OCI-LY3 (cell line): Measurements from ENCODE around the gene ACTR3.

ENCODE experiments used
- H2AFZ ChIP-seq: fragments of 200-600, 300-600 bp; shearing (Covaris generic); 2 replicates; pipeline ENCODE4 v1.6.0; 2014; ENCODE audit warnings: antibody characterized with exemption, low read depth, low read length
- H3K27ac ChIP-seq: fragments of 200-600, 300-600 bp; sonication (generic); 2 replicates; pipeline ENCODE4 v1.5.1; 2014; ENCODE audit warnings: mild to moderate bottlenecking, low read length, moderate library complexity, mixed read lengths
- H3K27me3 ChIP-seq: fragments of 200-600, 300-600 bp; sonication (generic); 2 replicates; pipeline ENCODE4 v1.6.1; 2014; ENCODE audit warnings: low read depth, low read length, mixed read lengths
- H3K36me3 ChIP-seq: fragments of 200-600, 300-600 bp; sonication (generic); replicated peaks from 2 replicates; pipeline ENCODE3; 2014; ENCODE audit warnings: low read depth, low read length, mixed read lengths
- H3K4me1 ChIP-seq: fragments of 300-600, 200-600 bp; sonication (generic); 2 replicates; pipeline ENCODE4 v1.6.1; 2014; ENCODE audit warnings: low read length, mixed read lengths
- H3K4me2 ChIP-seq: fragments of 200-600, 300-600 bp; sonication (generic); 2 replicates; pipeline ENCODE4 v1.6.1; 2014; ENCODE audit warnings: low read length, mixed read lengths
- H3K4me3 ChIP-seq: fragments of 300-600, 200-600 bp; sonication (generic); 2 replicates; pipeline ENCODE4 v1.5.1; 2014; ENCODE audit warnings: antibody characterized with exemption, mild to moderate bottlenecking, low read length, moderate library complexity
- H3K79me2 ChIP-seq: fragments of 300-600, 200-600 bp; shearing (Covaris generic); 2 replicates; pipeline ENCODE4 v1.6.1; 2014; ENCODE audit warnings: mild to moderate bottlenecking, low read length, mixed read lengths
- H3K9ac ChIP-seq: fragments of 300-600, 200-600 bp; shearing (Covaris generic); 2 replicates; pipeline ENCODE4 v1.6.0; 2014; ENCODE audit warnings: mild to moderate bottlenecking, low read length, moderate library complexity
- H3K9me3 ChIP-seq: fragments of 200-600, 300-600 bp; shearing (Covaris generic); 2 replicates; pipeline ENCODE4 v1.6.1; 2014; ENCODE audit warnings: low read length, mixed read lengths; ENCODE audit not compliant: insufficient read depth
- H4K20me1 ChIP-seq: fragments of 200-600, 300-600 bp; sonication (generic); 2 replicates; pipeline ENCODE4 v1.6.1; 2016; ENCODE audit warnings: low read length, mixed read lengths; ENCODE audit not compliant: insufficient read depth
- CTCF ChIP-seq: fragments of 200-600, 300-600 bp; sonication (generic); IDR thresholded peaks from 2 replicates; pipeline ENCODE4 v1.5.1; 2014; ENCODE audit warnings: antibody characterized with exemption, low read length, low read depth
- EZH2phosphoT487 ChIP-seq: fragments of 200-600 bp; shearing (Covaris generic); IDR thresholded peaks from 2 replicates; pipeline ENCODE4 v1.6.1; 2018; ENCODE audit warnings: antibody characterized with exemption, mixed run types, low read depth

ACTR3 gene

GRCh38 chr2:113977060-113977659 lies 87.3 kb downstream of the ACTR3 start:
- H3K9me3 ChIP-seq = no peaks in the 10 kb centered on the region
- no peak overlapping the region for H3K4me3 ChIP-seq
- H3K36me3 ChIP-seq = peaks cover 5% of the 10 kb centered on the region
- no peaks in the 10 kb centered on the region for H3K4me1 ChIP-seq
- no peak overlapping the region for H3K4me2 ChIP-seq
- no peak overlapping the region for H3K27ac ChIP-seq
- no peak overlapping the region for H3K9ac ChIP-seq
- no peaks in the 10 kb centered on the region for H3K79me2 ChIP-seq
- no peaks in the 10 kb centered on the region for H4K20me1 ChIP-seq
- no peak for TF ChIP-seq CTCF
- TF ChIP-seq EZH2phosphoT487 = no peak
- H3K27me3 ChIP-seq = no peaks in the 10 kb centered on the region
- H2AFZ ChIP-seq = no peak overlapping the region

- Histone ChIP-seq H3K27me3 (no peaks in the 10 kb centered on the region), H4K20me1 (no peaks in the 10 kb centered on the region), H3K79me2 (no peaks in the 10 kb centered on the region), H3K27ac (no peak overlapping the region), H3K9me3 (no peaks in the 10 kb centered on the region), H3K9ac (no peak overlapping the region), H3K4me2 (no peak overlapping the region), H2AFZ (no peak overlapping the region), H3K4me3 (no peak overlapping the region), H3K4me1 (no peaks in the 10 kb centered on the region), H3K36me3 (peaks cover 5% of the 10 kb centered on the region)
- TF ChIP-seq EZH2phosphoT487 (no peak), CTCF (peak; percentile 28; the same call in 1 of the 2 replicates)
Measured at GRCh38 chr2:113977660-113978523, 88.0 kb downstream of the ACTR3 start.

- Histone ChIP-seq H3K4me2 (no peak overlapping the region), H3K27me3 (no peaks in the 10 kb centered on the region), H3K9ac (no peak overlapping the region), H3K36me3 (peaks cover 5% of the 10 kb centered on the region), H3K9me3 (no peaks in the 10 kb centered on the region), H3K27ac (no peak overlapping the region), H4K20me1 (no peaks in the 10 kb centered on the region), H3K4me1 (no peaks in the 10 kb centered on the region), H2AFZ (no peak overlapping the region), H3K4me3 (no peak overlapping the region), H3K79me2 (no peaks in the 10 kb centered on the region)
- TF ChIP-seq CTCF (no peak), EZH2phosphoT487 (no peak)
Measured at GRCh38 chr2:113978524-113979190, 88.8 kb downstream of the ACTR3 start.
